ENCODE data around the gene MCM6.
"Not testable (repeated sequence)": the region's sequence is repeated elsewhere in the genome, so short reads cannot be mapped to it uniquely, and the experiment has no call there.

Gene MCM6

DNA sequence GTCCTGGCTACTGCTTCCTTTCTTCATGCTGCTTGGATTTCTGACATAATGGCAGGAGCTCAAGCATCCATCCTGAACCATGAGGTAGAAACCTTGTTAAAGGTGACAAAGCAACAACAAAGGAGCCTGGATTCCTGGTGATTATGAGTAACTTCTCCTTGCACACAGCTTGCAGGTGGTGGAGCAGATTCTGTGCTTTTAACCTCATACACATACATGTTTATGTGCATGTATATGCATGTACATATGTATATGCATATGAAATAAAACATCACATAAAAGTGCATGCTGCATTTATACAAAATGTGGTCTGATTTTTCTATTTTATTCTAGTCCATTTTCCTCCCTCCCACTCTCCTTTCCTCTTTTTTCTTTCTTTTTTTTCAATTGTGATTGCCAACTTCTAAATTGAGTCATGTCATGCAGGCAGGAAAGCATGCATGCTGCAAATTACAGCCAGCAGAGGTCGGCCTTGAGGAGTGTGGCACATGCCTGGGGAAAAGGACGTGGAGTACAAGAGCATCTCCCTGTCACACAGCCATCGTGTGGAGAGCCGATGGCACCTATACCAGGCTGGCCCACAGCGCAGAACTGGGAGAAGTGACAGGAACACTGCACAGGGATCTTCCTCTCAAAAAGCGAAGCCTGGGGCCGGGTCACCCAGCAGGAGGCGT, 57.2 kb downstream of the MCM6 start:
- DNase-seq, result peak; percentile 27

DNA sequence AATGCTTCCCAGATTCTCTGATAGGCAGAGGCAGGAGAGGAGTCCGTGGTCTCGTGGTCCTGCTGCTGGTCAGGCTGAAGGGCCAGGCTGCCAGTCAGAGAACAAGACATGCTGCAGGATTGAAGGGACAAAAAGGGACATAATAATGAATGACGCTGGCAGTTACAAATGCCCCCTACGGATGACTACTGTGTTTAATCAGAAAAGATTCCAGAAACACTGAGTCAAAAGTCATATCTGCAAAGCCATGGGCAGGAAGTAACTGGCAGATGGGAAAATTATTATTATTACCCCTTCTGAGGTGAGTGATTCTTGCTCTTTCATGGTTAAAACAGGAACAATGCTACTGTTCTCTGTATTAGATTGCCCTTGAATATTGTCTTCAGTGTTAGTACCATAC, 58.3 kb downstream of the MCM6 start:
- DNase-seq, result no peak

DNA sequence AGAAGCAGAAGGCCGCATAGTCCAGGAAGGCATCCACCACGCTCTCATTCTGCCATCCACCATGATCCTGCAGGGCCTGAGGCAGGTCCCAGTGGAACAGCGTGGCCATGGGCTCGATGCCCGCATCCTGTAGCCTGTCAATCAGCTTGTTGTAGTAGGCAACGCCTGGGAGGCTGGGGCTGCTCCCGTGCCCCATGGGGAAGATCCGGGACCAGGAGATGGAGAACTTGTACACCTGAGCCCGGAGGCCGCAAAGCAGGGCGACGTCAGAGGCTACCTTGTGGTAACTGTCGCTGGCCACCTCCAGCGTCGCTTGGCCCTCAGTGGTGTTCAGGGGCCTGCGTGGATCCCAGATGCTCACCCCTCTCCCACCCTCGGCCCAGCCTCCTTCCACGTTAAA, 58.8 kb downstream of the MCM6 start:
- no peak for DNase-seq

DNA sequence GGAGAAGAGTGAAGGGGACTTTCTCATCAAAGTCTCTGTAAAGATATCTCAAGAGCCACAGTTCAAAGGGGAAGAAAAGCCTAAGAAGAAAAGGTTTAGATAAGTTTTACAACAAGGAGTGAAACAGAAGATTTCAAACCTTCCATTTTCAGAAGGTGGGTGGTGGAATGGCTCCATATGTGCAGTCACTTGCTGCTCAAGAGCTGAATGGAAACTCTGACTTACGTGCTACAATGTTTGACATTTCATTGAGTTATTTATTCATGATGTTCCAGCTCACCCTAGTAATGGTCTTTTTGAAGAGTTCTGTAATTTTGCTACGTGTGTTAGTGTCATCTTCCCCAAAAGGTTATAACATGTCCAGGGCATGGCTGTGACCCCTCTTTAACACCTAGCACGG, 61.0 kb downstream of the MCM6 start:
- DNase-seq, result no peak

DNA sequence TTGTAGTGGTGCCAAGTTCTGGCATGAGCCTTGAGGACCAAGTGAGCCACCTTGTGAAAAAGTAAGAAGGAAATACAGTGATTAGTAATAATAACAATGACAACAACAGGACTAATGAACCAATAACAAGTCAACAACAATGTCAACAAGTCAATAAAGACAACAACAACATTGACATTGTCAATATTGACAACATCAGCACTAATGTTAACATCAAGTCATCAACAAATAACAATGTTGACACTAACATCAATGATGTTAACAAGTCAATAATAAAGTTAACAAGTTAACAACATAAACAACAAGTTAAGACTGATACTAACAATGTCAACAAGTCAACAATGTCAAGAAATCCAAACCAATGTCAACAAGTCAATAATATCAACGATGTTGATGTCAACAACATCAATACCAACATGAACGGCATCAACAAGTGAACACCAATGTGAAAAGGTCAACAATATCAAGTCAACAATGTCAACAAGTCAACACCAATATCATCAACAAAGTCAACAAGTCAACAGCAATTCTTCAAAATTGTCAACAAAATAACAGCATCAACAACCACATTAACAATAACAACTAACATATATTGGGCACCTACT, 63.2 kb downstream of the MCM6 start:
- no peak for DNase-seq

DNA sequence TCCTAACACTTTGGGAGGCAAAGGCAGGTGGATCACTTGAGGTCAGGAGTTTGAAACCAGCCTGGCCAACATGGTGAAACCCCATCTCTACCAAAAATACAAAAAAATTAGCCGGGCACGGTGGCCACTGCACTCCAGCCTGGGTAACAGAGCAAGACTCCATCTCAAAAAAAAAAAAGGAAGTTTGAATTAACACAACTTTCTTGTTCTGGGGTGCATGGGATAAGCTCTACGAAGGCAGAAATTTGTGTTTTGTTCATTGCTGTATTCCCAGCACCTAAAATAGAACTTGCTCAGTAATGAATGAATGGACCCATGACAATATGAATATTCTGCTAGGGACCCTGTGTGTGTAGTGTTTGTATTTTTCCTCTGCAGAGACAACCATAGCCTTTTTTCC, 68.4 kb downstream of the MCM6 start:
- DNase-seq, result not testable (repeated sequence)

DNA sequence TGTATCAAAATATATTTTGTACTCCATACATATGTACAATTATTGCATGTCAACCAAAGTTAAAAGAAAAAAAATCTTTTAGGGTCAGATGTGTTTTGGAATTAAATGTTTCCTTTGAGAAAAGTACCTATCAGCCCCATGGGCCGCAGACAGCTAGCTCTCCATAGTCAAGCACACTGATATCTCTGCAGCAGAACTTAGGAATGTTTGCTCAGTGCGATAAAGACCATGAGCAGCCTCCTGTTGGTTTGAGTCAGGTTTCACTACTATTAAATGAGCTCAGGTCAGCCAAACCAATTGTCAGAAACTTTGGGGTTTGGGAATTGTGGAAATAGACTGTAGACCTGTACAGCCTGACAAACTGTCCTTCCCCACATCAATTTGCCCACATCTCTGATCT, 73.0 kb downstream of the MCM6 start:
- DNase-seq, result no peak

DNA sequence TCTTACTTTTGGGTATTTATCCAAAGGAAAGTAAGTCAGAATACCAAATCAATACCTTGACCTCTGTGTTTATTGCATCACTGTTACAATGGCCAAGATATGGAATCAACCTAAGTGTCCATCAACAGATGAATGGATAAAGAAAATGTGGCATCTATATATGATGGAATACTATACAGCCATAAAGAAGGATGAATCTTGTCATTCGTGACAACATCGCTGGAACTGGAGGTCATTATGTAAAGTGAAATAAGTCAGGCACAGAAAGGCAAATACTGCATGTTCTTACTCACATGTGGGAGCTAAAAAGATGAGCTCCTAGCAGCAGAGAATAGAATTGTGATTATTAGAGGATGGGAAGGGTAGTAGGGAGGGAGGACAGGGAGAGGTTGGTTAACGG, 73.9 kb downstream of the MCM6 start:
- DNase-seq, result no peak

DNA sequence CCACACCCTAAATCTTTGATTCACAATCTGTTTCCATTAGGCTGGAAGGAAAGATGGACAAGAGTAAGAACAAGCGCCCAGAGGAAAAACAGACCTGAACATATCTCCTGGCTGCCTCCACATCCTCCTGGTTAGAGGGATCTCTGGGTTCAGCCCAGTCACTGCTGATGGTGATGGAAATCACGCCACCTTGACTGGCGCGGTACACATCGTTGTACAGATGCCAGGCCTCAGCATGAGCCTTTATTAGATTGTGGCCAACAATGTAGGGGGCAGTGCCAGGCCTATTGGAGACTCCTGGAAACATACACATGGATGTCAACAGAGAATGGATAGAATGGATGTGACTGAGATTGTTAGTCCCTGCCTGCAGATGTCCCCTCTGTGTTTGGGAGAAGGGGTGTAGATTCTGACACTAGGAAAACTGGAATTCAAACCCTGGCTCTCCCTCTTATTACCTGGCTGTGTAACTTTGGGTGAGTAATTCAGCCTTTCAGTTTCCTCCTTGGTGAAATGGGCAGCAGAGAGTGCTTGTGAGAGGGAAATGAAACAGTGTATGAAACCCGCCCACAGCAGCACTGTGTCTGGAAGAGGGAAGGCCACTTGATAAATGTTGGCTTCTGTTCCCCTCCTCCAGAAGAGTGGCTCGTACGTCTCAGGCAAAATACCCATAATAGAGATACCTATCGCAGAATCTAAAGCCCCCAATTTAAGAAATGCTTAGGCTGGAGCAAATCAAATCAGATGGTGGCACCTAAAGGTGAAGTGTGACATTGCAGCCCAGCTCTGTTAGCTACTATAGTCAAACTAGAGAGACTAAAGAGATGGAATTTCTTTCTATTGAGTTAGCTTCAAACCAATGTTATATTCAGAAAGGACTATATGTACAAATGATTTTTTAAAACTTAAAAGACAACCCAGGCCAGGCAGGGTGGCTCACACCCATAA, 75.5 kb downstream of the MCM6 start:
- no peak for DNase-seq

GRCh38 chr2:135799738-135800137, 76.5 kb downstream of the MCM6 start:
- no peak for DNase-seq

- no peak for DNase-seq
These were observed 77.5 kb downstream of the MCM6 start for GRCh38 chr2:135798762-135799161.

- no peak for DNase-seq
These were observed 78.0 kb downstream of the MCM6 start for GRCh38 chr2:135798275-135798705.

DNA sequence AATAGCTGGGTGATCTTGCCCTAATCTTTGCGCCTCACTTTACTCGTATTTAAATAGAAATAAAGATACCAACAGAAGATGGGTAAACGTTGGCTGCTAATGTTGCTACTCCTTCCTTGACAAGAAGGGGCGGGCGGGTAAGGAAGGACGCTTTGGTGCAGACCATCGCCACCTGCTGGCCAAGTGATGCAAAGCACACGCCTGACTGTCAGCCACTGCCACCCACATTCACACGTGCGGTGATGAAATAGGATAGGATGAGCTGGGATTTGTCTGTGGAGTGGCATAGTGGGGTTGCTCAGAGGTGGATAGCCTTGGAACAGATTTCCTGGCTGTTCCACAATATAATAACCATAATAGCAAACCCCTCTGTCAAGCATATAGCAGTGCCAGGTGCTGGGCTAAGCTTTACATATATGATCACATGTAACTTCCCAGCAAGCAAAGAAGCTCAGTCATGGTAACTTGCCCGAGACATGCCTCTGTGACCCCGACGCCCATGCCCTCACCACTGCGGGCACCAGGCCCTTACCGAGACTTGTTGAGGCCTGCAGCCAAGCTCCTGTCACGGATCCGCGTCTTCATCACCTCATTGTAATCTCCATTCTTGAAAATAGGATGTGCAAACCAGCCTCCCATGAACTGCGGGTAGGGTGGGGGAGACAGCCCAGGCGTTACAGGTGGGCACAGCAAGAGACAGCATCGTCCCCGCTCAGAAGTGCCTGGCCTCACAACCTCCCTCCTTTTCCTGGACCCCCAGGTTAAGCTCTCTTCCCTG, 78.6 kb downstream of the MCM6 start:
- peak; percentile 80 for DNase-seq

- no peak for DNase-seq
These were observed 79.6 kb downstream of the MCM6 start for GRCh38 chr2:135796606-135797005.

- not testable (repeated sequence) for DNase-seq
These were observed 80.6 kb downstream of the MCM6 start for GRCh38 chr2:135795641-135796040.

DNA sequence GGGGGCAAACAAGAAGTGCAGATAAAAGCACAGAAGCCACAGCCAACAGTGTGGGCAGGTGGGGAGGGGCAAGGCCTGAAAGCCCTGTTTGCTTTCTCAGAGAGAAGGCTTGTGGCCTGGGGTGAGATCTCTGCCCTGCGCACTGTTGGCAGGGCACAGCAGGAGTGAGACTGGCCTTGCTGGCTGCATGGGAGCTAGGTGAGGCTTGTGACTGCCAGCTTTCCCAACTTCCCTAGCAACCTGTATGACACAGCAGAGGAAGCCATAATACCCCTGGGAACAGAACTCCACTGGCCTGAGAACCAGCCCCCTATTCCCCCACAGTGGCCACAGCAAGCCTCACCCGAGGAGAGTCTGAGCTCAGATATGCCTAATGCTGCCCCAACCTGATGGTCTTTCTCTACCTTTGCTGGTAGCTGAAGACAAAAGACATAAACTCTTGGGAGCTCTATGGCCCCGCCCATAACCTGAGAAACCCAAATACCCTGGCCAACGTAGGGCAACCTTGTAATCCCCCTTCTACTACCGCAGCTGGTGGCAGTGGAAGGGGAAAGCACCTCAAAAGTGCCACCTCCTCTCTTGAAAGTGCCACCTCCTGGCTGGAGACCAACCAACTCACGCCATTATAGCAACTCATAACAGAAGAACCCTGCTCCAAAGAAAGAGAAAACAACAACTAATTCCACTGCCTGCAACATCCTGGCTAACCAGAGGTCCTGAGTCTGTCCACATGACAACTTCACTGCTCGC, 83.7 kb downstream of the MCM6 start:
- DNase-seq, result no peak

- DNase-seq, result no peak
These were observed 84.6 kb downstream of the MCM6 start for GRCh38 chr2:135791418-135792190.

- DNase-seq, result no peak
These were observed 85.8 kb downstream of the MCM6 start for GRCh38 chr2:135790423-135790822.

Data from HCEC 1CT (cell line).